GM19240 (cell line): ENCODE measurements around the gene SH2D7.
"Not testable (repeated sequence)": the region's sequence is repeated elsewhere in the genome, so short reads cannot be mapped to it uniquely, and the experiment has no call there.

Experiments
- DNase-seq: peaks from one replicate; pipeline ENCODE4 v3.0.0; 2011; ENCODE audit warnings: low spot score; ENCODE audit not compliant: insufficient read length

SH2D7 gene

DNA sequence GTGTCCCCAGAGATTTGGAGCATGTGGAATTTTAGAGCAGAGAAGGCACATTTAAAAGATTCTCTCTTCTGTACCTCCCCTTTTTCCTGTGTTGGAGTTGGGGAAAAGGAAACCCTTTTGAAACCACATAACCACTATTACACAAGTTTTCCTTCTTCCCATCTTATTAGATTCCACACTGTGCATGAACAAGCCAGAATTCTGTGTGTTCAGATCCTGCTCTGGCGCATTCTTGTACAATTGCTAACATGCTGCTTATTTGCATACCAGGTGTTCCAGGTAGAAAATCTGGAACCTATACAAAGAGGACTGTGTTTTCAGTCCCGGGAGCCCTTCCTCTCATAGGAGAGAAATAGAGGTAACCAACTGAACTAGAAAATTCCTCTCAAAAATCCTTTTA is 41.4 kb downstream of the SH2D7 start:
- no peak for DNase-seq

DNA sequence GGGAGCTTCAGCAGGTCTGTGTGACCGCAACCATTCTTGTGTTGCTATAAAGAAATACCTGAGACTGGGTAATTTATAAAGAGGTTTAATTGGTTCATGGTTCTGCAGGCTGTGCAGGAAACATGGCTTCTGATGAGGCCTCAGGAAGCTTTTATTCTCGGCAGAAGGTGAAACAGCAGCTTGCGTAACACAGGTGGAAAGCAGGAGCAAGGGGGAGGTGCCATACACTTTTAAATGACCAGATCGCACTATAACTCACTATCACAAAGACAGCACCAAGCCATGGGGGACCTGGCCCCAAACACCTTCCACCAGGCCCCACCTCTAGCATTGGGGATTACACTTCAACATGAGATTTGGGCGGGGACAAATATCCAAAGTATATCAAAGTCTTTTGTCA is 47.2 kb downstream of the SH2D7 start:
- no peak for DNase-seq

DNA sequence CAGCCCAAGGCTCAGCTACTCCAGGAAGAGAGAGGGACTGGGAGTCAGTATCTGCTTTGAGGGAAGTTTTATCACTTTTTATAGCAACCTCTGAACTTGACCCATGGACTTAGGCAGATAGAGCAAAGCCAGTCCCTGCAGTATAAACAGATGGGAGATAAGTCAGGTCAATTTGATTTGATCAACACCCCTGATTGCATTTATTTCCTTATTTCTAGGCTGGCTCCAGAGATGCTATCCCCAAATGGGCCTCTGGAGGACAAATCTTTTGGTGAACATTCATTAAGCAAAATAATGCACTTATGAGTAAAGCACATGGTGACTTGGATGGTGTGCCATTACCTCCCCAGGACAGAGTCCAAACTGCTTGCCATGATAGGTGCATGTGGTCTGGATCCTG is 47.9 kb downstream of the SH2D7 start:
- DNase-seq, result no peak

DNA sequence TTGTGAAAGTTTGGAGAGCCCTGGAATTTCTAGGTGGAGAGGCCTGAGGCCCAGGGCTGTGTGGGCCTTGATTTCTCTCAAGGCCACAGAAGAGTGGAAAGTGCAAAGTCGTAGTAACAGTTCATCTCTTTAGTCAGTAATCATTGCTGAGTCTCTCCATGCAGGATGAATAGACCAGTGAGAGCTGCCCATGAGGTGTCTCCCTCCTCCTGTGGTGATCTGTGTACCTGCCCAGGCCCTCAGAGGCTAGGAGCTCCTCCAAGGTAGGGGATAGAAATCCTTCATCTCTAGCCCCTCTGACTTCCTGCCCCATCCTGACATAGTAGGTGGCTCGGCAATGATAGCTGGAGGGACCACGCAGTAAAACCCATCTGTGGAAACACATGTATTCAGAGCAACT is 50.0 kb downstream of the SH2D7 start:
- no peak for DNase-seq

DNA sequence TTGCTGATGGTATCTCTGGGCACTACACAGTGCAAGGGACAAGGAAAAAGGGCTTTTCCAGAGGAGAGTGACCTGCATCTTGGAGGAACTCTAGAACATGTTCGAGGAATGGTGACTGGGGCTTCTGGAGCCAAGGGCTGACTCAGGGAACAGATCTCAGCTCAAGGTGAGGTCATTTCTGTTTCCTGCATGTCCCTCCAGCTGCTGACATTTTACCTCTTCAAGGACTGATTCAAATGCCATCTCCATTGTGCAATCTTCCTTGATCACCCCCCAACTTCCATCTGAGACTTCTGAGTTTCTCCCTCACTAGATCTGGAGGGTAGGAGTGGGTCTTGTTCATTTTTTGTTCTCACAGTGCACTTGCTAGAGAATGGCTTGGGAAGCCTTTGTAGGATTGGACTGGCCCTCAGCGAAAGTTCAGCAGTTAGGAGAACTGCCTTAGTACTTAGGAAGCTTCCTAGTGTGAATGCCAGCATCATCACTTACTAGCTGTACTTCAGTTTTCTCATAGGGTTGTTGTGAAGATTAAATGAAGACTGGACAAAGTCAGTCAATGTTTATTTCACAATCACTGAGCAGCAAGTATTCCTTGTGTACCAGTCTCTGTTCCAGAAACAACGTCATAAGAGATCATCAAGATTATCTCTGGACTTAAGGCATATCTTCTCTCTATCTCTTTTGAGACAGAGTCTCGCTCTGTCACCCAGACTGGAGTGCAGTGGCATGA is 54.2 kb downstream of the SH2D7 start:
- DNase-seq, result no peak

DNA sequence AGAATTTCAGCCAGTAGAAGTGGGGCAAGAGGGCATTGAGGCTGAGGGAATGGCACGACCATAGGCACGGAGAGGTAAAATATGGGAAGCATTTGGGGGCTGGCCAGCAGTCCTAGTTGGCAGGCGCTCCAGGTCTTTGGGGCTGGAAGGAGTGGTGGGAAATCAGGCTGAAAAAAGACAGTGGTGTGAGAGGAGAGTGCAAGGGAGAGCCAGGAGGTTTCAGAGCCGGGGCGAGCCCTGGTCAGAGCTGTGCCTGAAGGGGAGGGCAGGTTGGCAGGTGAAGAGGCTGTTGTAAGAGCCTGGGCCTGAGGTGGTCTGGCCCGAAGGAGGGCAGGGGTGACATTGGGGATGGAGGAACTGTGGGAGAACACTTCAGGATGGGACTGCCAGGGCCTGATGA is 55.2 kb downstream of the SH2D7 start:
- no peak for DNase-seq

DNA sequence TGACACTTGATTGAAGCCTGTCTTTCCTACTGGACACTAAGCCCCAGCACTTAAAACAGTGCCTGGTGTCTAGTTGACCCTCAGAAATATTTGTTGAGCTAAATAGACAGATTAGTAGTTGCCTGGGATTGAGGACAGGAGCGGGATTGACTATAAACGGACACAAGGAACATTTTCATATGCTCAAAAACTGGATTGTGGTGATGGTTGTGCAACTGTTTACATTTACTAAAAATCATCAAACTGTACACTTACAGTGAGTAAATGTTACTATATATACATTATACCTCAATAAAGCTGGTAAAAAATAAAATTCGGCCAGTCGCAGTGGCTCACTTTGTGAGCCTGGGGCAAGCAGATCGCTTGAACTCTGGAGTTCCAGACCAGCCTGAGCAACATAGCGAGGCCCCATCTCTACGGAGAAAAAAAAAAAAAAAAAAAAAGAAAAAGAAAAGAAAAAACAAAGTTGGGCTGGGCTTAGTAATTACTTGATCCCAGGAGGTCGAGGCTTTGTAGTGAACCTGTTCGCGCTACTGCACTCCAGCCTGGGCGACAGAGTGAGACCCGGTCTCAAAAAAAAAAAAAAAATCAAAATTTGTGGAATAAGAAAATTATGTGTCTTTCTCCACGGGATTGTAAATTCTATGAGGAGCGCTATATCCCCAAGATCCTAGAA is 56.2 kb downstream of the SH2D7 start:
- DNase-seq, result no peak

DNA sequence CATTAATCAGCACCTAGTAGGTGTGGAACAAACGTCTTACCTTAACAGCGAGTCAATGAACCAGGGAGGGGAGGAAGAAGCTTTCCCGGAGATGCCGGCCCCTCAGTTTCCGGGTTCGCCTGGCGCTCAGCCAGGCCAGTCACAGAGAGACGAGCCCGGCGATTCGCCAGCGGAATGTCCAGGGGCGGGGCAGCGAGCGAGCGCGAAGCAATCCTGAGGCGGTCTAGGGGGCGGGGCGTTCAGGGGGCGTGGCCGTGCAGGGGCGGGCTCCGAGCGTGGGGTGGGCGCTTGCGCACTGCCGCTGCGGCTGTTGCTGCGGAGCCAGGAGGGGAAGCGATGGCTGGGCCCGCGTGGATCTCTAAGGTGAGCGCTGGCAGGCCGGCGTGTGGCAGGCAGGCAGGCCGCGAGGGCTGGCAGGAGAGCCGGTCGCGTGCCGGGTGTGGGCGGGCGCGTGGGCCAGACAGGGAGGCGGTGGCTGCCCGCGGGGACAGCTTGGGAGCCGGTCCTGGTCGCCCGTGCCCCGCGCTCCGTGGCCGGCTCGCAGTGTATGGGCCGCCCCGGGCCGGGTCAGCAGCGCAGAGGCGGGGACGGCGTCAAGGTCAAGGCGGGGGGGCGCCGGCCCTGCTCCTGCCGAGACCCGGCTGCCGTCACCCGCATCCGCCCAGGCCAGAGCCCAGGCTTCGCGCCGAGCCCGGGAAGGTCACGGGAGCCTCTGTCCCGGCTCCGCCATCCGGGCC is 56.9 kb downstream of the SH2D7 start, which contains the start of gene IDH3A:
IDH3A (plus strand) TSS at position 295 of the 737 bp plus-strand sequence; CDS start at position 337, 42 bp downstream.
- peak; percentile 84 for DNase-seq

DNA sequence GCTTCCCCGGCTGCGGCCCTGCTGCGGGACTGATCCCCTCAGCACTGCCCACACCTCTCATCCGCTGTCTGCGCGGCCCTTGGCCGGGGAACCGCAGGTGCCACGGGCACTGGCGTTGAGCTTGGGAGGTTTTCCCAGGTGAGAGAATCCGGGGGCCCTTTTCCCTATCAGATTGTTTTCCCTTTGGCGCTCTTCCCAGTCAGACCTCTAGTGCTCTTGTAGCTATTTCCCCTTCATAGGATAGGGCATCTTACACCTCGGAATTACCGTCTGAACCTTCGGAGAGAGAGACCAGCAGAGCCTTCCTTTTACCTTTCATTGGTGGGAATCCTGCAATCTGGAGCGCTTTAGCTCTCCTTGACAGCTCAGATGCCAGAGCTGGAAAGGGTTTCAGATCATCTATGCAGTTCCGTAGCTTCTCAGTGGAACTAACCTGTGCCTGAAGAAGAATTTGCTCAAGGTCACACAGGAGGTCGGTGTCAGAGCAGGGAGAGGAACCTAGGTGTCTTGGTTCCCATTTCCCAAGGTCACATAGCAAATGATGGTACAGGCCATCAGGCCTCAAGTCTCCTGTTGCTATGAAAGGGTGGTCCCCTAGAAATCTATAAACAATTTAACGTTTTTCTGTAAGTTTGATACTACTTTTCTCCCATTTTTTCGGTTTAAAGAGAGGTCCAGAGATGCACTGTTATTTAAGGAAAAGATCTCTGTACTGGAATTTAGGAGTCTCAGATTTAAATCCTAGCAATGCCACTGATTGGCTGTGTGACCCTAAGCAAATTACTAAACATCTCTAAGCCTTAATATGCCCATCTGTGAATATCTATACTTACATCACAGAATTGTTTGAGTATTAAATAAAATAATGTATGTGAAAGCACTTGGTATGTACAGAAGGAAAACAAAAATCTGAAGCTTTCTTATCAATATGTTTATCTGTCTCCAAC is 57.7 kb downstream of the SH2D7 start:
- no peak for DNase-seq

DNA sequence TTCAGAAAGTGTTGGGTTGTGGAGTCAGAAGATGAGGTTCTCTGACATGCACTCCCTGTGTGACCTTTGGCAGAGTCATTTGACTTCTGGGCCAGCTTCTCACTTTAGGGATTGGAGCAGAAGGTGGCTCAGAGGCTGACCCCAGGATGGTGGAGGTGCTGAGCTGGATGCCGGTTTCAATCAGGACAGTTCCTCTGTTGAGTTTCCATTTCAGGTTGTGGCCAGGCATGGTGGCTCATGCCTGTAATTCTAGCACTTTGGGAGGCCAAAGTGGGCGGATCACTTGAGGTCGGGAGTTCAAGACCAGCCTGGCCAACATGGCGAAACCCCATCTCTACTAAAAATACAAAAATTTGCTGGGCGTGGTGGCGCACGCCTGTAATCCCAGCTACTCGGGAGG is 58.7 kb downstream of the SH2D7 start:
- not testable (repeated sequence) for DNase-seq
